WTC11 (cell line): Measurements from ENCODE around the gene SLC44A3.

ENCODE experiments used
- ATF1 ChIP-seq: sonication (generic); formaldehyde crosslinking; IDR thresholded peaks from 2 replicates; pipeline ENCODE4 v1.8.1; 2023; ENCODE audit warnings: mild to moderate bottlenecking, moderate library complexity, missing genetic modification reagents
- CREM ChIP-seq: sonication (generic); formaldehyde crosslinking; IDR thresholded peaks from 2 replicates; pipeline ENCODE4 v1.8.1; 2022; ENCODE audit warnings: mild to moderate bottlenecking, missing genetic modification reagents, moderate library complexity
- KAT7 ChIP-seq: sonication (generic); formaldehyde crosslinking; IDR thresholded peaks from 2 replicates; pipeline ENCODE4 v1.8.1; 2023; ENCODE audit warnings: missing genetic modification reagents, mild to moderate bottlenecking, borderline replicate concordance
- SMAD3 ChIP-seq: sonication (generic); formaldehyde crosslinking; IDR thresholded peaks from 2 replicates; pipeline ENCODE4 v1.8.0; 2022; ENCODE audit warnings: missing genetic modification reagents, mild to moderate bottlenecking, borderline replicate concordance
- TEAD4 ChIP-seq: sonication (generic); formaldehyde crosslinking; IDR thresholded peaks from 2 replicates; pipeline ENCODE4 v1.8.0; 2022; ENCODE audit warnings: mild to moderate bottlenecking, missing genetic modification reagents
- TF ChIP-seq, protein P1 (sequence below): fragments of 200-600 bp; IDR thresholded peaks from 2 replicates; pipeline ENCODE4 v1.8.0; 2022; ENCODE audit warnings: antibody characterized with exemption
- TF ChIP-seq, protein P2 (sequence below): sonication (generic); formaldehyde crosslinking; IDR thresholded peaks from 2 replicates; pipeline ENCODE4 v1.8.1; 2022; ENCODE audit warnings: missing genetic modification reagents, borderline replicate concordance
- TF ChIP-seq, protein P3 (sequence below): sonication (generic); formaldehyde crosslinking; IDR thresholded peaks from 2 replicates; pipeline ENCODE4 v1.8.0; 2023; ENCODE audit warnings: missing genetic modification reagents
- TF ChIP-seq, protein P4 (sequence below): sonication (generic); formaldehyde crosslinking; IDR thresholded peaks from 2 replicates; pipeline ENCODE4 v1.8.0; 2022; ENCODE audit warnings: mild to moderate bottlenecking, missing genetic modification reagents
- TF ChIP-seq, protein P5 (sequence below): sonication (generic); formaldehyde crosslinking; conservative IDR thresholded peaks from 2 replicates; pipeline ENCODE4 v1.8.1; 2023; ENCODE audit warnings: mild to moderate bottlenecking, low read depth, missing genetic modification reagents, moderate library complexity
- TF ChIP-seq, protein P6 (sequence below): sonication (generic); formaldehyde crosslinking; IDR thresholded peaks from 2 replicates; pipeline ENCODE4 v1.8.1; 2022; ENCODE audit warnings: mild to moderate bottlenecking, missing genetic modification reagents, moderate library complexity, borderline replicate concordance
- TF ChIP-seq, protein P7 (sequence below): sonication (generic); formaldehyde crosslinking; IDR thresholded peaks from 2 replicates; pipeline ENCODE4 v1.8.1; 2023; ENCODE audit warnings: mild to moderate bottlenecking, moderate library complexity, missing genetic modification reagents

DNA sequence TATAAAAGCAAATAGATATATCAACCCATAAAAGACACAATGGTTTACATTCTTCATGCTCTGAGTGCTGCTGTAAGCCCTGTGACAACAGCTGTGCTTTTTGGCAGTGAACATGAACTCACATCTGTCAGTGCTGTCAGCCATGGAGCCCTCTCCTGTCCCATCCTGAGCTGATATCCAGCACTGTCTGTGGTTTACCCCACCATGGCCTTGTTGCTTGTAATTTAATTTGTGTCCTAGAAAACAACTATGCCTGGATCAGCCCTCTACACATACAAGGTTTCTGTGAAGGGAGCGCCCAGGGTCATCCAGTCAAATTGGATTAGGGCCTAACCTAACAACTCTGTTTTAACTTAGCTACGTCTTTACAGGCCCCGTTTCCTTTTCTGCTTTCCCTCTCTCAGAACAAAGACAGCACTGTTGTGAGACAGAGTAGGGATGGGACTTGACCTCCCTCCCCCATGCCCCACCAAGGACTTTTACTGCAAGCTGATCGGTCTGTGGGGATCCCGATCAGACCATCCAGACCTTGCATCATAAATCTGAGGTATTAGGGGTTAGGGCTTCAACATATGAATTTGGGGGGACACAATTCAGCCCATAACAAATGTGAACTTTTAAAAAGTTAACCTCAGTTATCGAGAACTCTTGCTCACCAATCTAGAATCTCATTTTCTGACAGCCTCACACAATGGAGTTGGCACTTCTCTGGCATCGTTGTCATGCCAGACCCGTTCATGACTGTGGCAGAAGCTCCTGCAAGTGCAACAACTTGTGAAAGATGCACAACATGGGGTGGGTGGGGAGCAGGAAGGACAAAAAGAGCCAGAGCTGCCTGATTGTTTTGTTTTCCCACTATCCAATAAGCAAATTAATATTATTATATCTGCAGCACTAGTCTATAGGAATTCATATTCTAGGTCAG, 16.4 kb upstream of the SLC44A3 start:
- TF ChIP-seq KAT7 (CRISPR knock-in tag) (no peak), ATF1 (CRISPR knock-in tag) (no peak), CREM (no peak), TEAD4 (CRISPR knock-in tag) (no peak), SMAD3 (CRISPR knock-in tag) (no peak)
- TF ChIP-seq, protein P1, sequence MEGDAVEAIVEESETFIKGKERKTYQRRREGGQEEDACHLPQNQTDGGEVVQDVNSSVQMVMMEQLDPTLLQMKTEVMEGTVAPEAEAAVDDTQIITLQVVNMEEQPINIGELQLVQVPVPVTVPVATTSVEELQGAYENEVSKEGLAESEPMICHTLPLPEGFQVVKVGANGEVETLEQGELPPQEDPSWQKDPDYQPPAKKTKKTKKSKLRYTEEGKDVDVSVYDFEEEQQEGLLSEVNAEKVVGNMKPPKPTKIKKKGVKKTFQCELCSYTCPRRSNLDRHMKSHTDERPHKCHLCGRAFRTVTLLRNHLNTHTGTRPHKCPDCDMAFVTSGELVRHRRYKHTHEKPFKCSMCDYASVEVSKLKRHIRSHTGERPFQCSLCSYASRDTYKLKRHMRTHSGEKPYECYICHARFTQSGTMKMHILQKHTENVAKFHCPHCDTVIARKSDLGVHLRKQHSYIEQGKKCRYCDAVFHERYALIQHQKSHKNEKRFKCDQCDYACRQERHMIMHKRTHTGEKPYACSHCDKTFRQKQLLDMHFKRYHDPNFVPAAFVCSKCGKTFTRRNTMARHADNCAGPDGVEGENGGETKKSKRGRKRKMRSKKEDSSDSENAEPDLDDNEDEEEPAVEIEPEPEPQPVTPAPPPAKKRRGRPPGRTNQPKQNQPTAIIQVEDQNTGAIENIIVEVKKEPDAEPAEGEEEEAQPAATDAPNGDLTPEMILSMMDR, result no peak
- TF ChIP-seq, protein P2, sequence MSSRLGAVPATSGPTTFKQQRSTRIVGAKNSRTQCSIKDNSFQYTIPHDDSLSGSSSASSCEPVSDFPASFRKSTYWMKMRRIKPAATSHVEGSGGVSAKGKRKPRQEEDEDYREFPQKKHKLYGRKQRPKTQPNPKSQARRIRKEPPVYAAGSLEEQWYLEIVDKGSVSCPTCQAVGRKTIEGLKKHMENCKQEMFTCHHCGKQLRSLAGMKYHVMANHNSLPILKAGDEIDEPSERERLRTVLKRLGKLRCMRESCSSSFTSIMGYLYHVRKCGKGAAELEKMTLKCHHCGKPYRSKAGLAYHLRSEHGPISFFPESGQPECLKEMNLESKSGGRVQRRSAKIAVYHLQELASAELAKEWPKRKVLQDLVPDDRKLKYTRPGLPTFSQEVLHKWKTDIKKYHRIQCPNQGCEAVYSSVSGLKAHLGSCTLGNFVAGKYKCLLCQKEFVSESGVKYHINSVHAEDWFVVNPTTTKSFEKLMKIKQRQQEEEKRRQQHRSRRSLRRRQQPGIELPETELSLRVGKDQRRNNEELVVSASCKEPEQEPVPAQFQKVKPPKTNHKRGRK (CRISPR knock-in tag), result no peak
- TF ChIP-seq, protein P3, sequence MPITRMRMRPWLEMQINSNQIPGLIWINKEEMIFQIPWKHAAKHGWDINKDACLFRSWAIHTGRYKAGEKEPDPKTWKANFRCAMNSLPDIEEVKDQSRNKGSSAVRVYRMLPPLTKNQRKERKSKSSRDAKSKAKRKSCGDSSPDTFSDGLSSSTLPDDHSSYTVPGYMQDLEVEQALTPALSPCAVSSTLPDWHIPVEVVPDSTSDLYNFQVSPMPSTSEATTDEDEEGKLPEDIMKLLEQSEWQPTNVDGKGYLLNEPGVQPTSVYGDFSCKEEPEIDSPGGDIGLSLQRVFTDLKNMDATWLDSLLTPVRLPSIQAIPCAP (CRISPR knock-in tag), result no peak
- TF ChIP-seq, protein P4, sequence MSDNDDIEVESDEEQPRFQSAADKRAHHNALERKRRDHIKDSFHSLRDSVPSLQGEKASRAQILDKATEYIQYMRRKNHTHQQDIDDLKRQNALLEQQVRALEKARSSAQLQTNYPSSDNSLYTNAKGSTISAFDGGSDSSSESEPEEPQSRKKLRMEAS (CRISPR knock-in tag), result no peak
- TF ChIP-seq, protein P5, sequence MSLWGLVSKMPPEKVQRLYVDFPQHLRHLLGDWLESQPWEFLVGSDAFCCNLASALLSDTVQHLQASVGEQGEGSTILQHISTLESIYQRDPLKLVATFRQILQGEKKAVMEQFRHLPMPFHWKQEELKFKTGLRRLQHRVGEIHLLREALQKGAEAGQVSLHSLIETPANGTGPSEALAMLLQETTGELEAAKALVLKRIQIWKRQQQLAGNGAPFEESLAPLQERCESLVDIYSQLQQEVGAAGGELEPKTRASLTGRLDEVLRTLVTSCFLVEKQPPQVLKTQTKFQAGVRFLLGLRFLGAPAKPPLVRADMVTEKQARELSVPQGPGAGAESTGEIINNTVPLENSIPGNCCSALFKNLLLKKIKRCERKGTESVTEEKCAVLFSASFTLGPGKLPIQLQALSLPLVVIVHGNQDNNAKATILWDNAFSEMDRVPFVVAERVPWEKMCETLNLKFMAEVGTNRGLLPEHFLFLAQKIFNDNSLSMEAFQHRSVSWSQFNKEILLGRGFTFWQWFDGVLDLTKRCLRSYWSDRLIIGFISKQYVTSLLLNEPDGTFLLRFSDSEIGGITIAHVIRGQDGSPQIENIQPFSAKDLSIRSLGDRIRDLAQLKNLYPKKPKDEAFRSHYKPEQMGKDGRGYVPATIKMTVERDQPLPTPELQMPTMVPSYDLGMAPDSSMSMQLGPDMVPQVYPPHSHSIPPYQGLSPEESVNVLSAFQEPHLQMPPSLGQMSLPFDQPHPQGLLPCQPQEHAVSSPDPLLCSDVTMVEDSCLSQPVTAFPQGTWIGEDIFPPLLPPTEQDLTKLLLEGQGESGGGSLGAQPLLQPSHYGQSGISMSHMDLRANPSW (CRISPR knock-in tag), result no peak
- TF ChIP-seq, protein P6, sequence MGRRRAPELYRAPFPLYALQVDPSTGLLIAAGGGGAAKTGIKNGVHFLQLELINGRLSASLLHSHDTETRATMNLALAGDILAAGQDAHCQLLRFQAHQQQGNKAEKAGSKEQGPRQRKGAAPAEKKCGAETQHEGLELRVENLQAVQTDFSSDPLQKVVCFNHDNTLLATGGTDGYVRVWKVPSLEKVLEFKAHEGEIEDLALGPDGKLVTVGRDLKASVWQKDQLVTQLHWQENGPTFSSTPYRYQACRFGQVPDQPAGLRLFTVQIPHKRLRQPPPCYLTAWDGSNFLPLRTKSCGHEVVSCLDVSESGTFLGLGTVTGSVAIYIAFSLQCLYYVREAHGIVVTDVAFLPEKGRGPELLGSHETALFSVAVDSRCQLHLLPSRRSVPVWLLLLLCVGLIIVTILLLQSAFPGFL, result no peak
- TF ChIP-seq, protein P7, sequence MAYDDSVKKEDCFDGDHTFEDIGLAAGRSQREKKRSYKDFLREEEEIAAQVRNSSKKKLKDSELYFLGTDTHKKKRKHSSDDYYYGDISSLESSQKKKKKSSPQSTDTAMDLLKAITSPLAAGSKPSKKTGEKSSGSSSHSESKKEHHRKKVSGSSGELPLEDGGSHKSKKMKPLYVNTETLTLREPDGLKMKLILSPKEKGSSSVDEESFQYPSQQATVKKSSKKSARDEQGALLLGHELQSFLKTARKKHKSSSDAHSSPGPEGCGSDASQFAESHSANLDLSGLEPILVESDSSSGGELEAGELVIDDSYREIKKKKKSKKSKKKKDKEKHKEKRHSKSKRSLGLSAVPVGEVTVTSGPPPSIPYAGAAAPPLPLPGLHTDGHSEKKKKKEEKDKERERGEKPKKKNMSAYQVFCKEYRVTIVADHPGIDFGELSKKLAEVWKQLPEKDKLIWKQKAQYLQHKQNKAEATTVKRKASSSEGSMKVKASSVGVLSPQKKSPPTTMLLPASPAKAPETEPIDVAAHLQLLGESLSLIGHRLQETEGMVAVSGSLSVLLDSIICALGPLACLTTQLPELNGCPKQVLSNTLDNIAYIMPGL (CRISPR knock-in tag), result no peak
